ENCODE results near the gene HOXC4.
"Not testable (repeated sequence)": the region's sequence is repeated elsewhere in the genome, so short reads cannot be mapped to it uniquely, and the experiment has no call there.

Gene HOXC4

DNA sequence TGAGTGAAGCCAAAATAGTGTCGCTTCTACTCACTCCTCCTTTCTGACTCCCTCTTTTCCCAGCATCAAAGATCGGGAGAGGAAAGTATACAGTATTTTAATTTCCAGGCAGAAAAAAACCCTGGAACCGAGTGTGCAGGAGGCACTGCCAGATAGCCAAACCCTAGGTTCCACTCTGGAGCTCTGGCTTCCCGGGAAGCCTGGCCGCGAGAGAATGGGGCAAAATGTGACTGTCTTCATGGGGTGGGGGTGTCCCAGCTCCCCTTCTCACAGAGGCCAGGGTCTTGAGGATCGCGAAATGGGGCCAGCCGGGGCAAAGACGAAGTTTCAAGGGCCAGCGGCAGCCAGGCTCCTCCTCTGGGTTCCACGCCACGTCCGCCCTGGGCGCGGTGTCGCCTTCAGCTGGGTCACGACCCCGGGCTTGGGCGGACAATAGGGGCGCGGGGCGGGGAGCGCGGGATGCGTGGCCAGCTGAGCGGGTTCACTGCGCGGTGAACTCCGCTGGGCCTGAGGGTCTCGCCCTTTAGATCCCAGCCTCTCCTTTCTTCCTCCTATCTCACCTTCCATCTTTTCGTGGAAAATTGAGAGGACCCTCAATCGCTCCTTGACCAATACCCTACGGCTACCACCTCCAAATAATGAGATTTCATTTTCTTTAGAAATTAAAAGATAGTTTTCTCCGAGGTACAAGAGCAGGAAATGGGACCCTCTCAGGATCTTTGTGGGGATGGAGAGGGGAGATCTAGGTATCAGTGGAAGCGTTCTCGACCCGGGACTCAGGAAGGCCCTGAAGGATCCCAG lies 6.7 kb downstream of the HOXC4 start:
- DNase-seq: no peak

DNA sequence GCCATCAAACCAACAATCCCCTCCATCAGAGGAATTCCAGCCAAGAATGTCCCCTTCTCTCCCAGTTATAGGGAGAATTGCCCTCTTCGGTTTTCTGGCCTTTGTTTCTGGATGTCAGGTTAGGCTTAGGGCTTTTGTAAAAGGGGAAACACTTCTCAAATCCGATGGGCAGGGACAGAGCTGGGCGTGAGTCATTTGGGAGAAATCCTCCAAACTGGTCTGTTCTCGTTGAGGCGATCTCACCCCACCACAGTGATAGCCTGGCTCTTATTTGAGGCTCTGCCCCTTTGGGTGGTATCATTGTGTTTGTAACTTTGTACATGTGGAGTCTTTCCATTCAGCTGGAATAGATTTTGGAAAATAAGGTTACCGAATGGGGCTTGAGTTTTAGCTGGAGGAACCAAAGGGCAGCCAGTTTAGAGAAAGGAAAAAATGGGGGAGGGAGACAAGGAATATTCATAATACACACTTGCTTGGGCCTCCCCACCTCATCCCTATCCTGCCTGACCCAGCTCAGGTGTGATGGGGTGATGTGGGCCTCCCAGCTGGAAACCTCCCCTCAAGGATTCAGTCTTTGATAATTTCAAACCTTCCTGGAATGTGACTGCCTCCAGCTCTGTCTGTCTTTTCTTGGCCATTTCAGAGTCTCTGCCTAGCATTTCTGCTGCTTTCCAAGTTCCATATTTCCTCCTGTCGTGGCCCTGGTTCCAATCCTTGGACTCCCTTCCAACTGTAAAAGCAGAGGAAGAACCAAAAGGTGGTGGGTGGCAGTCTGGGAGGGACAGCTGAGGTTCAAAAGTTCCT lies 7.5 kb downstream of the HOXC4 start:
- DNase-seq: no peak

DNA sequence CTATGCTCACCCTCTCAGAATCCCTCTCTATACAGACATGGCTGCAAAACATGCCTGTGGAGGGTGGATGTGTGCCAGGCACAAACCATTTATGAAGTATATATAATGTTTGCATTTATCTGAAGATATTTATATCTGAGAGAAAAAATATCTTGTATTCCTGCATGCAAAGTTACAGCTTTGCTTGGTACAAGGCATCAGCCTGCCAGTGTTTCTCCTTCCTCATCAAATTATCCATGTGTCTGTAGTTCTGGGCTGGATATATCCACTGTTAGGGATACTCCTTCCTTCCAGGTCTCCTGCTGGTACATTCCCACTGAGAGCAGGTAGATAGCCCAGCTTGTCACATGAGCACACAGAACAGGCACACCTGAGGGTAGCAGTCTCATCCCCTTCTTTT lies 12.0 kb downstream of the HOXC4 start:
- no peak for DNase-seq

DNA sequence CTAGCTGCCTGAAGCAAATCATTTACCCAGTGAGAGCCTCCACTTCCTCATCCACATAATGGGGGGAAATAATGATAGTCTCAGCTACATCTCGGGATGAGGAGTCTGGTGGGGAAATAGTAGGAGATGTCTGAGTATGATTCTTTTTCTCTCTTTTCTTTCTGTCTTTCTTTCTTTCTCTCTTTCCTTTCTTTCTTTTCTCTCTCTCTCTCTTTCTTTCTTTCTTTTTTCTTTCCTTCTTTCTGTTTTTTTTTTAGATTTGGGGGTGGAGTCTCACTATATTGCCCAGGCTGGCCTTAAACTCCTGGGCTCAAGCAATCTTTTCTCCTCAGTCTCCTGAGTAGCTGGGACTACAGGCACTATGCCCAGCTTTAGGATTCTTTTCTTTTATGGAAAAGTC lies 12.8 kb downstream of the HOXC4 start:
- no peak for DNase-seq

DNA sequence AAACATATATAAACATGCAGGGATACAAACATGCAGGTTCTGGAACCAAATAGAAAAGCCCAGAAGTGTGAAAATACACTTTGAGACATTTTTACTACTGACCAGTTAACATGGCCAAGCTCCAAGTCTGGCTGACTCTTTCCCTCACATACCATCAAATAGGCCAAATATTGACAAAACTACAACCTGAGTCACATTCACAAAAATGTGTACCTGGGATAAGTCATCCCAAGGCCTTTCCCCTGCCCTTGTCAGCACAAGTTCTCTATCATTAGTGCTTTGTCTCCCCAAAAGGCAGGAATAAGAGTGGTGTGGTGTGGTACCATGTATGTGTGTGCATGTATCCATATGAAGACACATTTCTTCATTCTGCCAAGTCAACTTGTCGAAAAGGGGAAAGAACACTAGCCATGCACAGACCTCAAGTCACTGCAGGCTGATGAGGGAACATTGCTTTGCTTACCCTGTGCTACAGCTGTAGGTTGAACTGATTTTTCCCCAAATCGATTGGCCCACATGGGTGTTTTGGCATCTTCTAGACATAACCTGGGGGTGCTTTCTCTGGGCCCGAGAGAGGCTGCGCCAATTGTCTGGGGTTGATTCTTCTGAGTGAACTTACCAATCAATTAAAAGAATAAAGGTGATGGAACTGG lies 14.9 kb downstream of the HOXC4 start:
- no peak for DNase-seq

DNA sequence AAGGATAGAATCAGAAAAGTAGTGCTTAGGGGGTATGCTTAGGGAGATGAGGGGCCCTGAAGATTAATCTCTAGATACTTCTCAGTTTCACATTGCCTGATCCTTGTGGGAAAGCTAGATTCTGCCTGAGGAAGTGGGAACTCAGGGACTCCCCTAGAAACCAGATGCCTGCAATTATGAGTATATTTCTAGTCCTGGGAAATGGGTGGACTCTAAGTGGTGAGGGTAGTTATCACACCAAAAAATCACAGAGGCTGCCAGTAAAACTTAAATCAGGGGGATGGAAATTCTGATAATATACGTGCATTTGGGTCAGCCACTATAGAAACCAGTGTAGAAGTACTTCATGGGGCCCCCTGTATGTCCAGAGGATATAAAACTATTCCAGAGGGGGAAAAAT lies 18.3 kb downstream of the HOXC4 start:
- no peak for DNase-seq

DNA sequence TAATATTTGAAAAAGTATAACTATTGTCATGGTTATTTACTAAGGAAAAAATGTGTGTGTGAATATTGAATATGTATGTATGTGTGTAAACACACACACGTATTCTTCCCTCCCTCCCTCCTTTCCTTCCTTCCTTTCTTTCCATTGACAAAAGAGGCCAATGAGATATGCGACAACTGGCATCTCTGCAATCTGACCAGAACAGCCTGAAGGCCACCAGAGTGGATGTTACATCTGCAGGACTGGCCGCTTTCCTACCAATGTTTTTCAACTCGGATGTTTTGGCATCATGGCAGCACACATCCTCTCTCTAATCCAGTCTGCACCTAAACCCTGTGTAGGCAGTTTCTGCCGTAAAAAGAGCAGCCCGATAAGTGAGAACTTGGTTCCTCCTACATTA lies 20.7 kb downstream of the HOXC4 start:
- no peak for DNase-seq

DNA sequence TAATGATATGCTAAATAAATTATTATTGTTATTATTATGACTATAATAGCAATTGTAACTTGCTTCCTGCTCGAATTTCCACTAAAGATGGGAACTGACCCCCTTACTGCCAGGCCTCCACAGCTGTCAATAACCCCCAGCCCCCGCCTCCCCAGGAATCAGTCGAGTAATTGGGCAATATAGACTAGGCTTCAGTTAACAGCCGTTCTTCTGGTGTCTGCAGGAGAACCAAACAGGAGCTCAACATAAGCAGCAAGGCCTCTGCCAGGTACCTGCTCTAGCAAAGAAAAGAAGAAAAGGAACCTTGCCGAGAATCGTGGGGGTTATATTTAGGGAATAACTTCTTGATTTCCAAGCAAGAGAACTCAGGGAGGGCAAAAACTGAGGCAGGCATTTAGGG lies 21.8 kb downstream of the HOXC4 start:
- DNase-seq: no peak

DNA sequence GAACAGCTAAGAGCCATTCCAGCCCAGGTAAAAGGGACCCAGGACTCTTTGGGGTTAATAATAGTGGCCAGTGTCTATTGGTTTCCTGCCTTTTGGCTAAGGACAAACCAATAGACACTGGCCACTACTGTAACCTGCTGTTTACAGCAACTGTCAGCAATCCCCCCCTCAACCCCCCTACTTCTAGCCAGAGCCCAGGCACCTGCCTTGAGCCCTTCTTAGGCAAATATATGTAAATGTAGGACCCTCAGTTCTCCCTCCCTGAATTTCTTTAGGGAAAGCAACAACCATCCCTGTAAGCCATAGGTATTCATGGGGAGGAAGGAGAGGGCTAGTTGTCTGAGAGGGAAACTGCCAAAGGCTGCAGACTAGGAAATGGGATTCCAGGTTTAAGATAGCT lies 22.3 kb downstream of the HOXC4 start:
- DNase-seq: no peak

DNA sequence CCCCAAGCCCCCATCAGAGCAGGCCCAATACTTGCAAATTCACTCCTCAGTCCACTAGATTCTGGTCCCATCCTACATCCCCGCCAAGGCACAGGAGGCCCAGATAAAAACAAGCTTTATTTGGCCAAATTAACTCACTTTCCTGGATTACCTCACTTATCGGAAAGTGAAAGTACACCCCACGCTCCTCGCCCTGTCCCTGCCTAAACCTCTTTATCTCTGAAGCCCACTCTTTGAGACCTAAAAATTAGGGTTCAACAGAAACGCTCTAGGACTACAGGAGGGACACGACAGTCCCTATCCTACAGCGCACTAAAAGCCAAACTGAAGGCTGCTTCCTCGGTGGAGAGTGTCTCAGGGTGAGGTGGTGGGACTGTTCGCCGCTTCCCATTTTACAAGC lies 24.2 kb downstream of the HOXC4 start:
- DNase-seq: not testable (repeated sequence)

DNA sequence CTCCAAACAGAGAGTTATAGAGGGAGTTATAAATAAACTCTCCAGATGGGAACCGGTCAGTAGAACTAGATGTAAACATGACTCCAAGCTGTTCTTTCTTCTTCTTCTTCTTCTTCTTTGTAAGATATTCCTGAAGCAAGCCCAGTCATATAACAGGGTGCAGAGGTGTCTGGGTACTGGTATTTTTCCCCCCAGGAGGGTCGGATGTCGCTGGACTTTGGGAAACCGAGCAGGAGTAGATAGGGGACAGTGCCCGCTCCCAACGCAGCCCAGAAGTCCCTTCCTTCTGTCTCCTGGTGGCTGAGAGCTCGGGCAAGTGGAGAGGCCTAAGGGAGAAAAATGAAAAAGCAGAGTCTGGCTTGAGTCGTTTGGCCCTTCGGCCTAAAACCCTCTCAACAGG lies 25.5 kb downstream of the HOXC4 start:
- not testable (repeated sequence) for DNase-seq

DNA sequence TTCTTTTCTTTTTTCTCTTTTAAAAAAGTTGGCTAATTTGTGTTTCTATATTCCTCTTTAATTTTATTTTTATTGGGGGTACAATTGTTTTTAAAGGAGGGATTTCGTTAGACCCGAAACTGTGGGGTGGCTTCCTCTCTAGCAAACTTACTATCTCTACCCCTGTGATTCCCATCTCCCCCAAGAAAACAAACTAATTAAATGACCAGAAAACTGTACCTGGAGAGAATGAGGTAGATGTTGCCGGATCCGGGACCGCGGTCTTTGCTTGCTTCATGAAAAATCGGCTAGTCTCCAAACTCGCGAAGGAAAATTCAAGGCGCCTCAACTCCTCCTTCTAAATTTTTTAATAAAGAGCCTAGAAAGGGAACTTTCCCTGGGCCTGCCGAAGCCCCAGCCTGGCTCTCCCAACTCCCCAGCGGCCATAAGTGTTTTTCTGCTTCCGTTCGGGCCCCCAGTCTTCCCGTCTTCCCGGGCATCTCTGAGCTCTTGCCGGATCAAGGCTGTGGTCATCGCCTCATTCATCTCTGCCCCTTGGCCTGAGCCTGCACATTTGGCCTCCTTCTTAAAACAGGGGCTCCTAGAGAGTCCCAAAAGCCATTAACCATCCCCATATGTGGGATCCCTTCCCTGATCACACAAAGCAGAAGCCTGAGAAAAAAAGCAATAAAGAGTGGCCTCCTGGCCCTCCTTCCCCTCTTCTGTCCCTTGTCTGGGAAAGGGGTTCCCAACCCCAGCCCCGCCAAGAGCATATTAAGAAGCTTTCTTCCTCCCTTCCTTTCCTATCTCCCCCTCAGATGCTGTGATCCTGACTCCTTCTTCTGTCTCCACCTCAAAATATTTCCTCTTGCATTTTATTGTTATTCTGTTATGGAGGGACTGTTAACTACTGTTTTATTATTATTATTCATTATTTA lies 26.6 kb downstream of the HOXC4 start:
- not testable (repeated sequence) for DNase-seq

DNA sequence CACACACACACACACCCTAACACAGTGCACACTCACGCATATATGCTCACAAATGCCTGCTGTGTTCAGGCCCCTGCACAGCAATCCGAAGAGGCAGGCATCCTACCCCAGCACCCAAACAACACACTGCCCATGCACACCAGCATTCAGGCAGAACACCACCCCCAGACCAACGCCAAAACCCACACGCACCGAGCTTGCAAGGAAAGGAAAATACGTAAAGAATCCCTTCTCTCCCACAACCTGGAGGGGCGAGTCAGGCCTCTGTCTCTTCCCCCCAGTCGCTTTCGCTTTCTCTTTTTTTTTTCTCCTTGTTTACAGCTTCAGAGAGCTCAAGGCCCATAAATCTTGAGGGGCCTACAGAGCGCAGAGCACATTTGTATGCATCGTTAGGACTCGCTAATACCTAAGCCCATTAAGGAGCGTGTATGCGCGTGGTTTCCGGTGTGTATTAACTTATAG lies 27.4 kb downstream of the HOXC4 start:
- peak; percentile 73 for DNase-seq

DNA sequence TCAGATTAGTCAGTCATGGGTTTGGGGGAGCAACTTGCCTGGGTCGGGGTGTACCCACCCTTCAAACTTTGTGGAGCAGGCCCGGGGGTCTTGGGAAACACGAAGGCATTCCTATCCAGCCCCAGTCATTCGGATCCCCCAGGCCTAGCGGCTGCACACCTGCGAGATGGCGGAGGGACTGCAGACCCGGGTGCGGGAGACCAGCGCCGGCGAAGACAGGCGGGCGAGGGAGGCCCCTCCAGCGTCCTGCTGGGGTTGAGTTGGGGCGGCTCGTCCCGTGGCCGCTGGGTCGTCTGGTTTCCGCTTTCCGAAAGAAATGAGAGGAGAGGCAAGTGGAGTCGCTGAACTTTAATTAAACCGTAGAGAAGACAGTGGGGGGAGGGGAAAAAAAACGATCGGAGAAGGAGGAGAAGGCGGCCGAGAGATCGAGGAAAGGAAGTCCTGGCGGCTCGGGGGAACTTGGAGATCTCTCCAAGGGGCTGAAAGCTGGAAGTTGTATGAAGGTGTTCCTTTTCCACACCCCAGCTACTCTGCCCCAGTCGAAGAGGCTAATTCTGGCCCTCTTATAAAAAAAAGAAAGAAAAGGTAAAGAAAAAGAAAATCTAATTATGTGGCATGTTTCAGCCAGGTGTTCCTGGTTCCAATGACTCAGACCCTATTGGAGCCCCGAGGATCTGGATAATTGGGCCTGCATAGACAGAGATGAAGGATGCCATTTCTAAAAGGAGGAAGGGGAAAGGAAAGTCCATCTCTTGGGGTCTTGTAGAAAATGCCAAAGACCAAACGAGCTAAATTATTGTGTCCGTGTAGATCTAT lies 28.2 kb downstream of the HOXC4 start:
- DNase-seq: peak; percentile 79

DNA sequence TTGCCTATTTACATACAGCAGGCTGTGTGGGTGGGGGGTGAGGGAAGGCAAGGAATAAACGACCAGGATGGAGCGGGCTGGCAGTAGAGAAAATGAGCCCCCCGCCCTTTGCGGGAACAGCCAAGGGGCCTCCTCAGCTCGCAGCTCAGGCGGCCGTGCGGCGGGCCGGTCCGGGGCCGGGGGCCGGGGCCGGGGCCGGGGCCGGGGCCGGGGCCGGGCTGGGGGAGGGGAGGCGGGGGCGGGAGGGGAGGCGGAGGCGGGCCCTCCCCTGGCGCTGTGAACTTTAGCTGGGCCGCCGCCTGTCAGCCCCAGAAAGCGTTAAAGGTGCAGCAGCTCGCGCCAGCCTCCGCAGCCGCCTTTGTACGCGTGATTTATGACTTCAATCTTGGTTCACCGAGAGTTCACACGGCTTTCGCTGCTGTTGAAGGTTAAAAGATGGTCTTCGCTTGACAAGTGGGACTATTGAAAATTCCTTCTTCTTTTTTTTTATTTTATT lies 28.8 kb downstream of the HOXC4 start:
- peak; percentile 67 for DNase-seq

DNA sequence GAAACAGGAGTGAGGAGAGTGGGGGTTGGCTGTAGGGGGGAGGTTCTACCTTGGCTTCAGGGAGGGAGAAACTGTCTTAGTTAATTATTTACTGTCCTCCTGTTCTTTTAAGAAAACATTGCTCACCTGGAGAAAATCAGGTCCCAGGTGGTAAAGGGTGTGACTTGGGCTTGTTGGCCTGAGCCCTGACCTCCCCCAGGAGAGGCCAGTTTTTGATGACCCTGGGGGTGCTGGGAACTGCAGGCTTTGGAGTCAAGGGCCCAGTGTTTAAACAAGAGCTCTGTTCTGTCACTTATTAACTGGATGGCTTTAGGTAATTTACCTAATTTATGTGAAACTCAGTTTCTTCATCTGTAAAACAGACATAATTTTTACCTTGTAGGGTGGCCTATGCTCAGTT lies 34.4 kb downstream of the HOXC4 start:
- DNase-seq: not testable (repeated sequence)

DNA sequence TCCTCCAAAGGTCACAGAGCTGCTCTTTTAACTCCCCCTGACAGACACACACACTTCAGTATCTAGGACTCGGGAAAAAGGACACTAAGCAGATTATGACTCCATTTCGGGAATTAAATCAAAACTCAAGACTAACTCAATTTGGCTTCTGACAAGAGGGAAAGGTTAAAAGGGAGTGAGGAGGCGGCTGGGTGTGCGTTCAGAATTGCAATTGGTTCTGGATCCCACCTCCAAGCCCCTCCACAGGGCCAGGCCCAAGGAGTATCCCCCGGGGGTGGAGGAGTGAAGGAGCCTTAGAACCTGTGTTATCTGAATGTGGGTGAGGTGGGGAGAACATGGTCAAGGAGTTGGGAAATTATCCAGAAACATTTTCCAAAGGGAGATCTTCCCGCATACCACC lies 35.8 kb downstream of the HOXC4 start:
- DNase-seq: not testable (repeated sequence)

DNA sequence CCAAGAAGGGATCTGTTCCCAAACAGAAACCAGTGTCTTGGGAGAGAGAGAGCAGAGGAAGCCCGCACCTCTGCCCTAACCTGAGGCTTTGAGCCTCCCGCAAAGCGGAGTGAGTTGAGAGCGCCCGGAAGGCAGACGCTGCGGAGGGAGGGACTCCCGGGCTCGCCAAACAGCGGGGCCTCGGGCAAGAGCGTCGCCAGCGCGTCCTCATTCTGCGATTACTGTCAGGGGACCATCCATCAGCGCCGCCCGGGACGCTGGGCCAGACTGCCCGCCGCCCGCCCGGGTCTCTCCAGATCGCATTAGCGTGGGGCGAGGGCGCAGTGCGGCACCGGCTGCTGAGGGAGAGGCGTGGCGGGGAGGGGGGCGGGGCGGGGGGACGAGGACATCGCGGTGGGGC lies 36.7 kb downstream of the HOXC4 start:
- DNase-seq: not testable (repeated sequence)

DNA sequence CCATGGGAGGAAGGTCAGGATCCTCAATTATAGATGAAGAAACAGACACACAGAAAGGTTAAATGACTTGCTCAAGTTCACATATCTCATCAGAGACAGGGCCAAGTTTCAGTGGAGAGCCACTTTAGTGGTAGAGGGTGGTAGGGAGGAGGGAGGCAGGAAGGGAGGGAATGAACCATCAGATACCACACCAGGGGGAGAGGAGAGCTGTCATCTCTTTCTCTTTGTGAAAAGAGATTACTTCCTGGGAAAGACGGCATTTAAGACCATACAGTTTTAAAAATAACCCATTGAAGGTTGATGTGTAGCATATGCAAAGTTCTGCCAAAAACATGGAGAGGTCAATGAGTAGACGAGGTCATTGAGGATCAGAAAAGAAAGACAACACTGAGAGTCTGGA lies 39.3 kb downstream of the HOXC4 start:
- not testable (repeated sequence) for DNase-seq

DNA sequence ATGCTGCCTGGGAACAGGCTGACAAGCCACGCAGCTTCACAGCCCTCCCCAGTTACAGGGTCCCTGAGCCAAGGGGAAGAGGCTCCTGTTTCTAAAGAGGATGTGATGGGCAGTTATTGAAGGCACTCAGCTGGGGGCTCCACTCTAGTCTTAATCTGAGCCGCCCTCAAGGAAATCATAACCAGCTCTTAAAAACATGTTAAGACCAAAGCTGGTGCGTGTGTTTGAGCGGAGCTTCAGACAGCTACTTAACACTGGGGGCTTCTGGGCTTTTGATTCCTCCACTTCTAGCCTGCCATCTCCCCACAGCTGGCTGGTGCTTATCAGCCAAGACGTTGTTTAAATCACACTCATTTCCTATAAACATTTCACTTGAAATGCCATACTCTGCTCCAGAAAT lies 42.3 kb downstream of the HOXC4 start:
- not testable (repeated sequence) for DNase-seq

DNA sequence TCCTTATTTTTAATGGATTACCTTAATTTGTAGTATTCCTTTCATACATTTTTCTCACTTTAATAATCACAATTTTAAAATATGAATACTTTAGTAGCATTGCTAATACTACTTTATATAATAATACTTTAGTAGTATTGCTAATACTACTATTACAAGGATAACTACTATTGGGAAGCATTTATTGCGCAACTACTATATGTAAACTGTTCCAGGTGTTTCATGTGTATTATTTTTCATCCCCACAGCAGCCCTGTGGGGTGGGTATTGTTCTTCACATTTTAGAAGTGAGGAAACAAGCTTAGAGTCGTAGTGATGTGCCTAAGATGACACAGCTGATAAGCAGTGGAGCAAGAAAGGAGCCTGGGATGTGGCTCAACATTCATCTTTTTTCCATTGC lies 45.0 kb downstream of the HOXC4 start:
- DNase-seq: not testable (repeated sequence)
